HepG2 (cell line): ENCODE results near the gene DNAJC5. TPM values are rescaled to one million over a fixed set of nuclear protein-coding genes. Genes with fewer than 3 reads are reported as not detected.

ENCODE experiments used
- CBX1 ChIP-seq: IDR thresholded peaks from one replicate; pipeline ENCODE4 v1.6.1; 2016; ENCODE audit warnings: antibody characterized with exemption, low read depth
- FLYWCH1 ChIP-seq: sonication (generic); formaldehyde crosslinking; IDR thresholded peaks from 2 replicates; pipeline ENCODE4 v1.8.1; 2023; ENCODE audit warnings: mild to moderate bottlenecking, missing genetic modification reagents
- HNRNPL ChIP-seq: fragments of 200-400 bp; formaldehyde crosslinking; IDR thresholded peaks from 2 replicates; pipeline ENCODE4 v1.6.1; 2017; ENCODE audit warnings: mild to moderate bottlenecking, low read depth, low read length
- ISL2 ChIP-seq: sonication (generic); formaldehyde crosslinking; IDR thresholded peaks from 2 replicates; pipeline ENCODE4 v1.5.0; 2020; ENCODE audit warnings: missing genetic modification reagents
- KLF13 ChIP-seq: sonication (generic); formaldehyde crosslinking; IDR thresholded peaks from 2 replicates; pipeline ENCODE4 v1.4.0; 2020; ENCODE audit warnings: mild to moderate bottlenecking, missing genetic modification reagents
- MTA3 ChIP-seq: sonication (generic); formaldehyde crosslinking; IDR thresholded peaks from 2 replicates; pipeline ENCODE4 v1.4.0; 2020; ENCODE audit warnings: missing genetic modification reagents
- RARA ChIP-seq: IDR thresholded peaks from 2 replicates; pipeline ENCODE4 v1.6.1; 2016; ENCODE audit warnings: missing genetic modification reagents, missing compliant biosample characterization
- TARDBP ChIP-seq: sonication (generic); formaldehyde crosslinking; IDR thresholded peaks from 2 replicates; pipeline ENCODE4 v1.8.0; 2022; ENCODE audit warnings: mild to moderate bottlenecking, missing genetic modification reagents
- XRCC5 ChIP-seq: fragments of 200-400 bp; formaldehyde crosslinking; optimal IDR thresholded peaks from 2 replicates; pipeline ENCODE3; 2017; ENCODE audit warnings: mild to moderate bottlenecking, low read length
- ZBTB7B ChIP-seq: sonication (generic); formaldehyde crosslinking; IDR thresholded peaks from 2 replicates; pipeline ENCODE4 v1.4.0; 2020; ENCODE audit warnings: missing genetic modification reagents
- ZFYVE20 ChIP-seq: sonication (generic); formaldehyde crosslinking; IDR thresholded peaks from 2 replicates; pipeline ENCODE4 v1.8.0; 2023; ENCODE audit warnings: low read depth, mild to moderate bottlenecking, moderate library complexity, missing genetic modification reagents, borderline replicate concordance
- ZNF24 ChIP-seq: fragments of 450-650 bp; IDR thresholded peaks from 2 replicates; pipeline ENCODE4 v1.6.1; 2017; ENCODE audit warnings: antibody characterized with exemption, mild to moderate bottlenecking
- ZNF343 ChIP-seq: sonication (generic); formaldehyde crosslinking; IDR thresholded peaks from 2 replicates; pipeline ENCODE4 v1.4.0; 2020; ENCODE audit warnings: mild to moderate bottlenecking, missing genetic modification reagents
- ZNF607 ChIP-seq: sonication (generic); formaldehyde crosslinking; IDR thresholded peaks from 2 replicates; pipeline ENCODE4 v1.5.1; 2020; ENCODE audit warnings: missing genetic modification reagents, mild to moderate bottlenecking, borderline replicate concordance
- ZNF7 ChIP-seq: IDR thresholded peaks from 2 replicates; pipeline ENCODE4 v1.6.1; 2016; ENCODE audit warnings: missing biosample characterization, missing genetic modification reagents
- ZNF780A ChIP-seq: sonication (generic); formaldehyde crosslinking; IDR thresholded peaks from 2 replicates; pipeline ENCODE4 v1.8.0; 2022; ENCODE audit warnings: mild to moderate bottlenecking, missing genetic modification reagents, moderate library complexity
- polyA plus RNA-seq, 8 experiments: library from polyadenylated mRNA; depleted of rRNA in 3 of 8; stranded (reverse) in 7 of 8; unstranded in 1 of 8; fragments of >200 nt; fragmentation: Illumina TruSeq in 4 of 8; extraction: Trizol in 4 of 8; gene quantifications; 2 replicates each; pipeline versions ENCODE4 v1.2.1 to v1.2.3, GENCODE V29; 2011 to 2016; ENCODE audit warnings: low read depth in 4 of 8, missing spikeins in 1 of 8, mixed read lengths in 1 of 8; ENCODE audit not compliant: insufficient read depth in 1 of 8
- total RNA-seq, 5 experiments: library from RNA; depleted of rRNA; stranded (reverse); fragments of >200 nt; fragmentation: Illumina TruSeq; extraction: Trizol; gene quantifications; 2 replicates each; pipeline ENCODE4 v1.2.3, GENCODE V29; 2016; ENCODE audit warnings: low read depth in 1 of 5
- TF ChIP-seq, protein P1 (sequence below): sonication (generic); formaldehyde crosslinking; IDR thresholded peaks from 2 replicates; pipeline ENCODE4 v1.5.0; 2020; ENCODE audit warnings: missing genetic modification reagents
- TF ChIP-seq, protein P2 (sequence below): sonication (generic); formaldehyde crosslinking; IDR thresholded peaks from 2 replicates; pipeline ENCODE4 v1.5.0; 2020; ENCODE audit warnings: mild to moderate bottlenecking, missing genetic modification reagents, borderline replicate concordance
- TF ChIP-seq, protein P3 (sequence below): sonication (generic); formaldehyde crosslinking; IDR thresholded peaks from 2 replicates; pipeline ENCODE4 v1.5.0; 2020; ENCODE audit warnings: missing genetic modification reagents
- TF ChIP-seq, protein P4 (sequence below): sonication (generic); formaldehyde crosslinking; IDR thresholded peaks from 2 replicates; pipeline ENCODE4 v1.4.0; 2020; ENCODE audit warnings: missing genetic modification reagents, borderline replicate concordance
- TF ChIP-seq, protein P5 (sequence below): sonication (generic); formaldehyde crosslinking; IDR thresholded peaks from 2 replicates; pipeline ENCODE4 v1.5.0; 2020; ENCODE audit warnings: missing genetic modification reagents

The DNAJC5 gene
- total and polyA plus RNA-seq, 2 of the 13 experiments (the other 11 are each of a cell fraction or from before 2014, with no cell fraction given) = 42.8 to 64.5 TPM

DNA sequence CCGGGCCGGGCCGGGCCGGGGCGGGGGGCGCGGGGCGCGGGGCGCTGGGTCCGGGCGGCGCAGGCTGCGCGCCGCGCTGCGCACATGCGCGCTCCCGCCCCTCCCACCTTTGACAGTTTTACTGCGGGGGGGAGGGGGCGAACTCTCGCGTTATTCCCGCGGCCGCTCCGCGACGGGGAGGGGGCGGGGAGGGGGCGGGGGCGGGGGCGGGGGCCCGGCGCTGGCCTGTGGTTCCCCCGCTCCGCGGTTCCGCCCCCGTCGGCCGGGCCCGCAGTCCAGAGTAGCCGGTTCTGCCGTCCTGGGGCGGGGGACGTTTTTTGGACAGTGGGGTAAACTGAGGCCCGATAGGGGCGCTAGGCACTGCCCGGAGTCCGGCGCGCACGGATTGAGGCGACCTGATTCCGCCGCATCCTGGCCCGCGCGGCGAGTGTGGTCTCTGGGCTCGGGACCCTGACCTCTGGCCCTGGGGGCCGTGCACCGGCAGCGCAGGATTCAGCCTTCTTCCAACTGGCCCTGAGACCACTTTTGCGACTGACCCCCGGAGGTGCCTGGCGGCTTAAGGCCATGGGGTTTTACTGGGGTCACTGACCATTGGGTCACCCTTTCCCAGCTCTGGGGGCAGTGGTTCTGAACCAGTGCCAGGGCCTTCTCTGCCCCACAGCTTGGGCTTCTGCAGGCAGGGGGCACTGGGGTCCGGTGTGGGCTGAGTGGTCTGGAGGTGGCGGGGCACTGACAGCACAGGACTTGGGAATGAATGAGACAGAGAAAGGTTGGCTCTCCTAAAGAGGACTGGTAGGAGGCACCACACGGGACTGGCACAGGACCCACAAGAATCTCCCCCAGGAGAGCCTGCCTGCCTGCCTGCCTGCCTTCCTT, 75.2 kb downstream of the DNAJC5 start, which contains the start of gene ZNF512B (continued):
- TF ChIP-seq, protein P1, sequence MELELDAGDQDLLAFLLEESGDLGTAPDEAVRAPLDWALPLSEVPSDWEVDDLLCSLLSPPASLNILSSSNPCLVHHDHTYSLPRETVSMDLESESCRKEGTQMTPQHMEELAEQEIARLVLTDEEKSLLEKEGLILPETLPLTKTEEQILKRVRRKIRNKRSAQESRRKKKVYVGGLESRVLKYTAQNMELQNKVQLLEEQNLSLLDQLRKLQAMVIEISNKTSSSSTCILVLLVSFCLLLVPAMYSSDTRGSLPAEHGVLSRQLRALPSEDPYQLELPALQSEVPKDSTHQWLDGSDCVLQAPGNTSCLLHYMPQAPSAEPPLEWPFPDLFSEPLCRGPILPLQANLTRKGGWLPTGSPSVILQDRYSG (CRISPR knock-in tag) = no peak
- TF ChIP-seq ZNF343 (0 out of 2 replicates have a peak, but pooled peaks have one; percentile 69), XRCC5 (peak; percentile 30), KLF13 (CRISPR knock-in tag) (peak; percentile 47; the same call in 1 of the 2 replicates), CBX1 (no peak), ZNF780A (CRISPR knock-in tag) (no peak), RARA (CRISPR knock-in tag) (0 out of 2 replicates have a peak, but pooled peaks have one; percentile 6), ZNF24 (no peak), ZFYVE20 (CRISPR knock-in tag) (no peak), ZBTB7B (CRISPR knock-in tag) (peak; percentile 98), ZNF607 (CRISPR knock-in tag) (no peak), TARDBP (CRISPR knock-in tag) (no peak), MTA3 (no peak), ISL2 (peak; percentile 28; the same call in 1 of the 2 replicates), ZNF7 (CRISPR knock-in tag) (peak; percentile 32; the same call in 1 of the 2 replicates), FLYWCH1 (CRISPR knock-in tag) (no peak), HNRNPL (peak; percentile 98)
- TF ChIP-seq, protein P2, sequence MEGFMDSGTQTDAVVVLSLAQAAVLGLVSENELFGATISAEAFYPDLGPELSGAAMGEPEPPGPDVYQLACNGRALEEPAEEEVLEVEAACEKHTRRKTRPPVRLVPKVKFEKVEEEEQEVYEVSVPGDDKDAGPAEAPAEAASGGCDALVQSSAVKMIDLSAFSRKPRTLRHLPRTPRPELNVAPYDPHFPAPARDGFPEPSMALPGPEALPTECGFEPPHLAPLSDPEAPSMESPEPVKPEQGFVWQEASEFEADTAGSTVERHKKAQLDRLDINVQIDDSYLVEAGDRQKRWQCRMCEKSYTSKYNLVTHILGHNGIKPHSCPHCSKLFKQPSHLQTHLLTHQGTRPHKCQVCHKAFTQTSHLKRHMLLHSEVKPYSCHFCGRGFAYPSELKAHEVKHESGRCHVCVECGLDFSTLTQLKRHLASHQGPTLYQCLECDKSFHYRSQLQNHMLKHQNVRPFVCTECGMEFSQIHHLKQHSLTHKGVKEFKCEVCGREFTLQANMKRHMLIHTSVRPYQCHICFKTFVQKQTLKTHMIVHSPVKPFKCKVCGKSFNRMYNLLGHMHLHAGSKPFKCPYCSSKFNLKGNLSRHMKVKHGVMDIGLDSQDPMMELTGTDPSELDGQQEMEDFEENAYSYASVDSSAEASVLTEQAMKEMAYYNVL (CRISPR knock-in tag) = peak; percentile 95
- TF ChIP-seq, protein P3, sequence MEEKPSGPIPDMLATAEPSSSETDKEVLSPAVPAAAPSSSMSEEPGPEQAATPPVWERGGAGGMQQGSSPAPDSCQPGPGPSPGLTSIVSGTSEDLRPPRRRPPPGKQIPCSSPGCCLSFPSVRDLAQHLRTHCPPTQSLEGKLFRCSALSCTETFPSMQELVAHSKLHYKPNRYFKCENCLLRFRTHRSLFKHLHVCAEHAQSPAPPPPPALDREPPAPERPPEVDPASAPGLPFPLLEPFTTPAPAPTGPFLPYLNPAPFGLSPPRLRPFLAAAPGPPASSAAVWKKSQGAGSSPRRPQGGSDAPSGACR (CRISPR knock-in tag) = peak; percentile 93; the same call in 1 of the 2 replicates
- TF ChIP-seq, protein P4, sequence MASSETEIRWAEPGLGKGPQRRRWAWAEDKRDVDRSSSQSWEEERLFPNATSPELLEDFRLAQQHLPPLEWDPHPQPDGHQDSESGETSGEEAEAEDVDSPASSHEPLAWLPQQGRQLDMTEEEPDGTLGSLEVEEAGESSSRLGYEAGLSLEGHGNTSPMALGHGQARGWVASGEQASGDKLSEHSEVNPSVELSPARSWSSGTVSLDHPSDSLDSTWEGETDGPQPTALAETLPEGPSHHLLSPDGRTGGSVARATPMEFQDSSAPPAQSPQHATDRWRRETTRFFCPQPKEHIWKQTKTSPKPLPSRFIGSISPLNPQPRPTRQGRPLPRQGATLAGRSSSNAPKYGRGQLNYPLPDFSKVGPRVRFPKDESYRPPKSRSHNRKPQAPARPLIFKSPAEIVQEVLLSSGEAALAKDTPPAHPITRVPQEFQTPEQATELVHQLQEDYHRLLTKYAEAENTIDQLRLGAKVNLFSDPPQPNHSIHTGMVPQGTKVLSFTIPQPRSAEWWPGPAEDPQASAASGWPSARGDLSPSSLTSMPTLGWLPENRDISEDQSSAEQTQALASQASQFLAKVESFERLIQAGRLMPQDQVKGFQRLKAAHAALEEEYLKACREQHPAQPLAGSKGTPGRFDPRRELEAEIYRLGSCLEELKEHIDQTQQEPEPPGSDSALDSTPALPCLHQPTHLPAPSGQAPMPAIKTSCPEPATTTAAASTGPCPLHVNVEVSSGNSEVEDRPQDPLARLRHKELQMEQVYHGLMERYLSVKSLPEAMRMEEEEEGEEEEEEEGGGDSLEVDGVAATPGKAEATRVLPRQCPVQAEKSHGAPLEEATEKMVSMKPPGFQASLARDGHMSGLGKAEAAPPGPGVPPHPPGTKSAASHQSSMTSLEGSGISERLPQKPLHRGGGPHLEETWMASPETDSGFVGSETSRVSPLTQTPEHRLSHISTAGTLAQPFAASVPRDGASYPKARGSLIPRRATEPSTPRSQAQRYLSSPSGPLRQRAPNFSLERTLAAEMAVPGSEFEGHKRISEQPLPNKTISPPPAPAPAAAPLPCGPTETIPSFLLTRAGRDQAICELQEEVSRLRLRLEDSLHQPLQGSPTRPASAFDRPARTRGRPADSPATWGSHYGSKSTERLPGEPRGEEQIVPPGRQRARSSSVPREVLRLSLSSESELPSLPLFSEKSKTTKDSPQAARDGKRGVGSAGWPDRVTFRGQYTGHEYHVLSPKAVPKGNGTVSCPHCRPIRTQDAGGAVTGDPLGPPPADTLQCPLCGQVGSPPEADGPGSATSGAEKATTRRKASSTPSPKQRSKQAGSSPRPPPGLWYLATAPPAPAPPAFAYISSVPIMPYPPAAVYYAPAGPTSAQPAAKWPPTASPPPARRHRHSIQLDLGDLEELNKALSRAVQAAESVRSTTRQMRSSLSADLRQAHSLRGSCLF = no peak
- TF ChIP-seq, protein P5, sequence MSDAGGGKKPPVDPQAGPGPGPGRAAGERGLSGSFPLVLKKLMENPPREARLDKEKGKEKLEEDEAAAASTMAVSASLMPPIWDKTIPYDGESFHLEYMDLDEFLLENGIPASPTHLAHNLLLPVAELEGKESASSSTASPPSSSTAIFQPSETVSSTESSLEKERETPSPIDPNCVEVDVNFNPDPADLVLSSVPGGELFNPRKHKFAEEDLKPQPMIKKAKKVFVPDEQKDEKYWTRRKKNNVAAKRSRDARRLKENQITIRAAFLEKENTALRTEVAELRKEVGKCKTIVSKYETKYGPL (CRISPR knock-in tag) = no peak
